Ovary (tissue), 3 donors: Measurements from ENCODE around the gene CCDC57.

Experiments
- CTCF ChIP-seq, 3 donors: fragments of 450-650 bp in 2 of 3; fragments of 200-600 bp in 1 of 3; IDR thresholded peaks; one replicate each; pipeline versions ENCODE4 v1.5.1 to v1.8.0; 2016 to 2022; ENCODE audit warnings: antibody characterized with exemption in 3 of 3, mild to moderate bottlenecking in 1 of 3
- POLR2A ChIP-seq: fragments of 450-650 bp; IDR thresholded peaks from one replicate; pipeline ENCODE4 v1.6.1; 2017; ENCODE audit warnings: antibody characterized with exemption, mild to moderate bottlenecking, moderate library complexity
- donor health status: DM: no; HTN: no; CAD: no.

- no peak for TF ChIP-seq CTCF (IDR thresholded peaks at IDR 0.05)
- TF ChIP-seq POLR2A, result no peak
Observed at GRCh38 chr17:82153295-82153691, 59.3 kb downstream of the CCDC57 start.
